ENCODE data around the gene RTEL1.

Gene RTEL1

DNA sequence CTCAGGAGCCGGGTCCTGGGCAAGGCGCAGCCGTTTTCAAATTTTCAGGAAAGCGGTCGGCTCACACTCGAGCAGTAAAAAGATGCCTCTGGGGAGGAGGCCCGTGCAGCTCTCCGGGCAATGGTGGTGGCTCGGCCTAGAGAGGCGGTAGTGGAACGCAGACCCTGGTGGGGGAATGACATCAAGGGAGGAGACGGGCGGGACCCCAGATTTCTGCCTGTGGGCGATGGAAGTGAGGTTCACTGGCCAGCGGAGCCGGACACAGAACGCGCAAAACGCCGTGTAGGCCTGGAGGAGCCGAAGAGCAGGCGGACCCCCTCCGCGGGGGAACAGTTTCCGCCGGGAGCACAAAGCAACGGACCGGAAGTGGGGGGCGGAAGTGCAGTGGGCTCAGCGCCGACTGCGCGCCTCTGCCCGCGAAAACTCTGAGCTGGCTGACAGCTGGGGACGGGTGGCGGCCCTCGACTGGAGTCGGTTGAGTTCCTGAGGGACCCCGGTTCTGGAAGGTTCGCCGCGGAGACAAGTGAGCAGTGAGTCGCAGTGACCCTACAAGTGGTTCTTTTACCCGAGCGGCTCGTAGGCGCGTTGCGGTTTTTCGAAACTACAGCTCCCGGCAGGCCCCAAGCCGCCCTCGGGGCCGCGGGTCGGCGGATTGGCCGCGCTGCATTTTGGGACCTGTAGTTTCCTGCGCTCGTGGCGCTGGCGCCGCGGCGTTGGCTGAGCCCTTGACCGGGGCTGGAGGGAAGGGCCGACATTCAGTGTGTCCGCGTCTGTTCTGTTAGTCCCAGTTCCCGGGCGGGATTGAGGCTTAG, at the start of gene RTEL1:
RTEL1 (plus strand) TSS at position 376 of the 812 bp plus-strand sequence. CDS start 1,091 bp downstream, outside the sequence.
- peak; percentile 94 for DNase-seq

GRCh38 chr20:63610581-63611435, 47.3 kb upstream of the RTEL1 start:
- no peak for DNase-seq

DNA sequence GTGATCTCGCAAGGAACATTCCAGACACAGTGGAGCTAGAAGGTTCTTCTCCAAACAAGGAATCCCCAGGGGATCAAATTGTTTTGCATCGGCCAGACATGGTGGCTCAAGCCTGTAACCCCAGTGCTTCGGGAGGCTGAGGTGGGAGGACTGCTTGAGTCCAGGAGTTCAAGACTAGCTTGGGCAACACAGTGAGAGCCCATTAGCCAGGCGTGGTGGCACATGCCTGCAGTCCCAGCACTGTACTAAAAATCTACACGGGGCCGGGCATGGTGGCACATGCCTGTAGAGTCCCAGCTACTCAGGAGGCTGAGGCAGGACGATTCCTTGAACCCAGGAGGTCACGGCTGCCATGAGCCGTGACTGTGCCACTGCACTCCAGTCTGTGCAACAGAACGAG, 46.5 kb upstream of the RTEL1 start:
- no peak for DNase-seq

GRCh38 chr20:63612276-63612931, 45.7 kb upstream of the RTEL1 start:
- no peak for DNase-seq

DNA sequence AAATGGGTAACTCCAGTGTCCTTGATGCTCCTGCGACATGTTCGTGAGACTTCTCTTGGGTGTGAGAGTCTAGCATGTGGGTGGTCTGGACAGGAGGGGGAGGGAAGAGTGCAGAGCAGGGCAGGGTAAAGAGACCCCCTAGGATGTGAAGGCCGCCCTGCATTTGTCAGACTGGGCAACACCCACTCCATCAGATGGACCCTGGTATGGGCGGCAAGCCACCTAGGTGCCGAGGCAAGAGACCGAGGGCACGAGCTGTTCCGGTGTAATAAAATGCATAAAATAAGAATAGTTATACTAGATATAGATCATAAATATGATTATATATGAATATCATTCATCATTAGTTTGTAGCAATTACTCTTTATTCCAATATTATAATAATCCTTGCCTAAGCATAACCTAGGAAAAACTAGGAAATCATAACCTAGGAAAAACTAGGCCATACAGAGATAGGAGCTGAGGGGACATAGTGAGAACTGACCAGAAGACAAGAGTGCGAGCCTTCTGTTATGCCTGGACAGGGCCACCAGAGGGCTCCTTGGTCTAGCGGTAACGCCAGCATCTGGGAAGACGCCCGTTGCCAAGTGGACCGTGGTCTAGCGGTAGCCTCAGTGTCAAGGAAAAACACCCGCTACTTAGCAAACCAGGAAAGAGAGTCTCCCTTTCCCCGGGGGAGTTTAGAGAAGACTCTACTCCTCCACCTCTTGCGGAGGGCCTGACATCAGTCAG, 44.1 kb upstream of the RTEL1 start:
- DNase-seq, result peak; percentile 29

DNA sequence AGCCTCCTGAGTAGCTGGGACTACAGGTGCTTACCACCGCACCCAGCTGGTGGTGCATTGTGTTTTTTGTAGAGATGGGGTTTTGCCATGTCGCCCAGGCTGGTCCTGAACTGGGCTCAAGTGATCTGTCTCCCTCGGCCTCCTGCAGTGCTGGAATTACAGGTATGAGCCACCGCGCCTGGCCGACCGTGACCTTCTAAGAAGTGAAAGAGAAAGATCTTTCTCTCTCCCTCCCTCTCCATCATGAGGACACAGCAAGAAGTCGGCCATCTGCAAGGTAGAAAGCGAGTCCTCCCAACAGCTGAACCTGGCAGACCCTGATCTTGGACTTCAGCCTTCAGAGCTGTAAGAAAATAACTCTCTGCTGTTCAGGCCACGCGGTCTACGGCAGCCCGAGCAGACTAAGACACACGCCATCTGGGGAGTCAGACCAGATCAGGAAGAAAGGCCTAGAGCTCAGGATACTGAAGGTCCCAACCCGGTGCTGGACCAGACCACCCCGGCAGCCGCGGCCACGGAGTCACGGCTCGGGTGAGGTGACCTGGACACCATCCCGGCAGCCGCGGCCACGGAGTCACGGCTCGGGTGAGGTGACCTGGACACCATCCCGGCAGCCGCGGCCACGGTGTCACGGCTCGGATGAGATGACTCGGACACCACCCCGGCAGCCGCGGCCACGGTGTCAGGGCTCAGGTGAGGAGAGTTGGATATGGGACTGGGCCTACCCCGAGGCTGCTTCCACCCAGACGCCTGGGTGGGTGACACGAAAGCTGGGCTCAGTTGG, 40.8 kb upstream of the RTEL1 start:
- no peak for DNase-seq

DNA sequence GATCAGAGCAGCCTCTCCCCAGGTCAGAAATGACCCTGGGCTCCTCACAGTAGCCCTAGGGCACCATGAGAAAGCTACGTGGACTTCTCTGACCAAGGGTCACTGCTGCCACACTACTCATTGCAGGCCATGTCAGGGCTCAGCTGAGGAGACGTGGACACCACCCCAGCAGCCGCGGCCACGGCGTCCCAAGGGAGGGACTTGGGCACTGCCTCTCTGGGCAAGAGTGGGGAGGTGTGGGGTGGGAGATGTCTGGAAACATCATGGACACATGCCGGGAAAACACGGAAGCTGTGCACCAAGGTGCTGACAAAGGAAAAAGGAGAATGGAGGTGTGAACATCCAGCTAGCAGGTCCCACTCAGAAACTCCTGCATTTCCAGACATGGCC, 40.2 kb upstream of the RTEL1 start:
- DNase-seq, result no peak

DNA sequence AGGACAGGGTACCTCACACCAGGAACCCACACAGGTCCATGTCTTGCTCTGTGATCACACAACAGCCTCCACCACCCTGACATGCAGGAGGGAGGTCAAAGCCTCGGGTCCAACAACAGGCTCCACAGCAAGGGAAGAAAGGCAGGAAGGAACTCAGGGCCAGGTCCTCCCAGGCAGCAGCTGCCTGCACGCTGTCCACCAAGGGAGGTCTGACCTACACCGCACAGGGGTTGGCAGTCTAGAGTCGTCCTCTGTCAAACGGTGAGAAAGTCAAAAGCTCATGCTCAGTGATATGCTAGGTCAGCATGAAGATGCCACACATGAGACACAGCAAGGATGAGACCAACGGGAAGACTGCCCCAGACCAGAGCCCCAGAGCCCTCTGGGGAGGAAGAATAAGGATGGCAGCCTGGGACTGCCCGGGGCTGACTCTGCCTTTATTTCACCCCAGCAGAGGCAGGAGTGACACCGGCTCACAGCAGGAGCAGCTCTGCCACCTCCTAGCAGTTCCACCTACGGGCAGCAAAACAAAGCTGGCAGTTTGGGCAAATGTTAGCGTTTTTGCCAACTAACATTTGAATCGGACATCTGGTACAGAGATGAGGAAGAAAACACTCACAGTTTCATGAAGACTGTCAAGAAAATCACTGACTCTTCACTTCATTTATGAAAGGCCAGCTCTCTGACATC, 39.7 kb upstream of the RTEL1 start:
- no peak for DNase-seq

- DNase-seq, result no peak
Observed at GRCh38 chr20:63619086-63619485, 39.0 kb upstream of the RTEL1 start.

DNA sequence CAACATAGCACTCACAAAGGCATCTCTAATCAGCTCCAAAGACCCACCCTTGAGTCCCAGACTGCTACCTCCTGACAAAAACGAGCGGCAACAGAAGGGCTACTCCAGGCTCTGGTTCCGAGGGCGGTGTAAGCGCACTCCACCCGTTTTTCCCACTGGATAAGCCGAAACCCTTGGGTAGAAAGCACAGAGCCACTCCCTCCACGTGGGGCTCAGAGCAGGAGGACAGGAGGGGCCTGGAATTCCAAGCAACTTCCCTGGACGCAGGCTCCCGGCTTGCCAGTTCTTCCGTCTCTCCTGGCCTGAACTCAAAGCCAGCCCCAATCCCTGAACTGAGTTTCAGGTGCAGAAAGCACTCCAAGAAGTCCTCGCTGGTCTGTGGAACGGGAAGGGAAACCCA, 38.6 kb upstream of the RTEL1 start:
- no peak for DNase-seq

- no peak for DNase-seq
Observed at GRCh38 chr20:63620991-63621390, 37.1 kb upstream of the RTEL1 start.

DNA sequence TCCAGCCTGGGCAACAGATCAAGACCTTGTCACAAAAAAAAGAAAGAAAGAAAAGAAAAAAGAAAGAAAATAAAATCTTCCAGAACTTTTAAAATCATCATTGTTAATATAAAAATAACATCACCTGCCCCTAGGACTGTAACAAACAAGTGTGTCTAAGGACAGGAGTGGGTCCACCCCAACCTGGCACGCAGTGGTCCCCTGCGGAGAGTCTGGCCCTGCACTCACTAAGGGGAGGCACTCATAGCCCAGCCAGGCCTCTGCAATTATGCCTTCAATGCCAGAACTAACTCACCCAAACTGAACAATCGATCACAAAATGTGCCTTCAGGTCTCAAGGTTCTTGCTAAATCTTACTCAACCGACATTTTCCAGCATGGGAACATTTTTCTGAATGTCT, 36.0 kb upstream of the RTEL1 start:
- no peak for DNase-seq

GRCh38 chr20:63622732-63623131, 35.4 kb upstream of the RTEL1 start:
- no peak for DNase-seq

DNA sequence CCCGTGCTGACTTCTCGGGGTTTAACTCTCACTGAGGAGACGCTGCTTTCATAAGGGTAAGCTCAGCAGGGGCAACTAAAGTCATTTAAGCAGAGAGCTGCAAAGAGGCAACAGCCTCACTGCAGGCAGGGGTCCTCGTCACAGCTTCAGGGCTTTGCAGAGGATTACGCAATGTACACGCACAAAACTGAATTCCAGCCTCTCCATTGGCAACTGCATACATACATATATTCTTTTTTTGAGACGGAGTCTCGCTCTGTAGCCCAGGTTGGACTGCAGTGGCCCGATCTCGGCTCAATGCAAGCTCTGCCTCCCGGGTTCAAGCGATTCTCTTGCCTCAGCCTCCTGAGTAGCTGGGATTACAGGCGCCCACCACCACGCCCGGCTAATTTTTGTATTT, 33.6 kb upstream of the RTEL1 start:
- DNase-seq, result no peak

GRCh38 chr20:63625771-63626423, 32.2 kb upstream of the RTEL1 start:
- peak; percentile 52 for DNase-seq

DNA sequence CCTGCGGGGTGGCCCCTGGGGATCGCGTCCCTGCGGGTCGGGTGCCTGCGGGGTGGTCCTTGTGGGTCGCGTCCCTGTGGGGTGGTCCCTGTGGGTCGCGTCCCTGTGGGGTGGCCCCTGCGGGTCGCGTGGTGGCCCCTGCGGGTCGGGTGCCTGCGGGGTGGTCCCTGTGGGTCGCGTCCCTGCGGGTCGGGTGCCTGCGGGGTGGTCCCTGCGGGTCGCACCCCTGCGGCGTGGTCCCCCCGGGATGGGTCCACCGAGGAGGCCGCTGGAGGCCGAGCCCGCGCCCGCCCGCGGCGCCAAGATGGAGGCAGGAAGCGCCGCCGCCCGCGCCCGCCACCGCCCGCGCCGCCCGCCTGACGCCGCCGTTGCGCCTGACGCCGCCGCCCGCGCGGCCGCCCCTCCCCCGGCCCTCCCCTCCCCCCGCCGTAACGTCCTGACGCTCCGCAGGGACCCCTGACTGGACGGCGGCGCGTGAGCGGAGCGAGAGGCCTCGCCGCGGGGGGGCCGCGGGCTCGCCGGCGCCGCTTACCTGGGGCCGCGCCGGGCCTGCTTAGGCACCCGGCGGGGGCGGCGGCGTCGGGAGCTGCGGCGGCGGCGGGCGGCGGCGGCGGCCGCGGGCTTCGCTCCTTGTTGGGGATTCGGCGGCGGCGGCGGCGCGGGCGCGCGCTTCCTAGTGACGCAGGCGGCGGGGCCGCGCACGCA, 31.5 kb upstream of the RTEL1 start, which contains the start of gene GMEB2:
GMEB2 (minus strand) TSS at position 678 of the 705 bp plus-strand sequence. CDS start 7,704 bp downstream, outside the sequence.
- DNase-seq, result no peak

- peak; percentile 97 for DNase-seq
Observed at GRCh38 chr20:63627129-63627750, 30.9 kb upstream of the RTEL1 start.

GRCh38 chr20:63627751-63628245, 30.3 kb upstream of the RTEL1 start:
- no peak for DNase-seq
